ENCODE results near the gene C12orf56. TPM values are rescaled to one million over a fixed set of nuclear protein-coding genes. Genes with fewer than 3 reads are reported as not detected.

C12orf56 gene
- total and polyA plus RNA-seq, 9 of the 15 experiments (the other 6 are each of a cell fraction or from before 2014, with no cell fraction given), result 0.40 to 4.8 (median 1.2) TPM

DNA sequence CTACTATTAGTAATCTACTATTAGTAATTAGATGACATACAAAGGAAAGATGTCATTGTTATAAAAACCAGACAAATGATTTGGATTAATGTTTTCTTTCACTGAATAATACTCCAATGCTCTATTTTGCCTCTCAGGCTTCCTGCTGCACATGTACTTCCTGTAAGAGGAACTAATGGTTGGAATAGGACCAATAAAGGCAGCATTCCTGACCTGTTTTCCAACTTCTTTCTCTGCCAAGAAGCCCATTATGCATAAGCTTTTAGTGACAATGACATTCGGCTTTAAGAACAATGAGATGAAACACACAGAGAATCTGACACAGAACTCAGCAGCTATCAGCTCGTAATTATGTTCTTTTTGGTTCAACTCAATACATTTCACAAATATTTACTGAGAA is 5.2 kb upstream of the C12orf56 start:
- Histone ChIP-seq H3K27ac (ENCODE audit: extremely low read depth, low read depth, low read length) (no peak overlapping the region), H3K36me3 (ENCODE audit: control insufficient read depth, insufficient read depth, low read length) (no peaks in the 10 kb centered on the region), H3K27me3 (ENCODE audit: control insufficient read depth in 2 of 2, insufficient read depth in 2 of 2, low read length in 2 of 2) (peaks cover 0 to under 1% of the 10 kb centered on the region in 2 experiments; a peak in 1 of 5 replicates), H3K9ac (ENCODE audit: insufficient read depth in 1 of 2, low read depth in 2 of 2, low read length in 2 of 2) (no peak overlapping the region), H3K9me1 (ENCODE audit: control insufficient read depth, insufficient read depth, low read length) (no peaks in the 10 kb centered on the region), H3K79me2 (ENCODE audit: control insufficient read depth, insufficient read depth, low read length) (no peaks in the 10 kb centered on the region), H3K4me1 (replicated peaks in 1 of 2; ENCODE audit: control insufficient read depth in 2 of 2, insufficient read depth in 2 of 2, low read length in 2 of 2) (peaks cover 0 to 4% of the 10 kb centered on the region in 2 experiments; a peak in 3 of 5 replicates), H4K20me1 (replicated peaks; ENCODE audit: control insufficient read depth, insufficient read depth, low read length) (no peaks in the 10 kb centered on the region), H3K4me3 (no peak overlapping the region), H3K4me2 (ENCODE audit: insufficient read depth, low read length) (no peak overlapping the region), H3K9me3 (replicated peaks; ENCODE audit: control insufficient read depth, insufficient read depth, low read depth, low read length) (no peaks in the 10 kb centered on the region), H2AFZ (ENCODE audit: low read depth, low read length) (no peak overlapping the region)
- POLR2A ChIA-PET, result interaction anchor here (0.6 to 1.1 kb wide), 3 partner anchors 8 to 12 kb away, joined by 3 to 5 read pairs (median 3); no protein-coding TSS in a partner anchor
- in situ Hi-C loops (cut with MboI) (loop anchor here (25.0 kb wide), 1 partner anchor 558 kb away; the partner anchor contains the start of gene SRGAP1), intact Hi-C loops (cut with micrococcal nuclease) (no loop called here)
- FAIRE-seq, result no peak
- TF ChIP-seq, protein P1, sequence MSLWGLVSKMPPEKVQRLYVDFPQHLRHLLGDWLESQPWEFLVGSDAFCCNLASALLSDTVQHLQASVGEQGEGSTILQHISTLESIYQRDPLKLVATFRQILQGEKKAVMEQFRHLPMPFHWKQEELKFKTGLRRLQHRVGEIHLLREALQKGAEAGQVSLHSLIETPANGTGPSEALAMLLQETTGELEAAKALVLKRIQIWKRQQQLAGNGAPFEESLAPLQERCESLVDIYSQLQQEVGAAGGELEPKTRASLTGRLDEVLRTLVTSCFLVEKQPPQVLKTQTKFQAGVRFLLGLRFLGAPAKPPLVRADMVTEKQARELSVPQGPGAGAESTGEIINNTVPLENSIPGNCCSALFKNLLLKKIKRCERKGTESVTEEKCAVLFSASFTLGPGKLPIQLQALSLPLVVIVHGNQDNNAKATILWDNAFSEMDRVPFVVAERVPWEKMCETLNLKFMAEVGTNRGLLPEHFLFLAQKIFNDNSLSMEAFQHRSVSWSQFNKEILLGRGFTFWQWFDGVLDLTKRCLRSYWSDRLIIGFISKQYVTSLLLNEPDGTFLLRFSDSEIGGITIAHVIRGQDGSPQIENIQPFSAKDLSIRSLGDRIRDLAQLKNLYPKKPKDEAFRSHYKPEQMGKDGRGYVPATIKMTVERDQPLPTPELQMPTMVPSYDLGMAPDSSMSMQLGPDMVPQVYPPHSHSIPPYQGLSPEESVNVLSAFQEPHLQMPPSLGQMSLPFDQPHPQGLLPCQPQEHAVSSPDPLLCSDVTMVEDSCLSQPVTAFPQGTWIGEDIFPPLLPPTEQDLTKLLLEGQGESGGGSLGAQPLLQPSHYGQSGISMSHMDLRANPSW (CRISPR knock-in tag; IDR thresholded peaks at IDR 0.05), result no peak
- TF ChIP-seq KLF13 (tag; IDR thresholded peaks at IDR 0.05; ENCODE audit: borderline replicate concordance, low read depth), result no peak
- TF ChIP-seq ZNF830 (CRISPR knock-in tag; IDR thresholded peaks at IDR 0.05), result no peak
- no peak for TF ChIP-seq NONO (IDR thresholded peaks at IDR 0.05; ENCODE audit: low read depth in 2 of 2, low read length in 1 of 2)
- no peak for TF ChIP-seq RCOR1 (IDR thresholded peaks at IDR 0.05; ENCODE audit: borderline replicate concordance in 1 of 2, low read depth in 2 of 2, low read length in 2 of 2)
- TF ChIP-seq, protein P2, sequence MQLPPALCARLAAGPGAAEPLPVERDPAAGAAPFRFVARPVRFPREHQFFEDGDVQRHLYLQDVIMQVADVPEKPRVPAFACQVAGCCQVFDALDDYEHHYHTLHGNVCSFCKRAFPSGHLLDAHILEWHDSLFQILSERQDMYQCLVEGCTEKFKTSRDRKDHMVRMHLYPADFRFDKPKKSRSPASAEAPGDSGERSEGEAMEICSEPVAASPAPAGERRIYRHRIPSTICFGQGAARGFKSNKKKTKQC (CRISPR knock-in tag; IDR thresholded peaks at IDR 0.05), result no peak
- TF ChIP-seq PURB (CRISPR knock-in tag; IDR thresholded peaks at IDR 0.05; ENCODE audit: low read depth), result no peak
- no peak for TF ChIP-seq RAD51 (IDR thresholded peaks at IDR 0.05; ENCODE audit: borderline replicate concordance, low read depth)
- TF ChIP-seq, protein P3, sequence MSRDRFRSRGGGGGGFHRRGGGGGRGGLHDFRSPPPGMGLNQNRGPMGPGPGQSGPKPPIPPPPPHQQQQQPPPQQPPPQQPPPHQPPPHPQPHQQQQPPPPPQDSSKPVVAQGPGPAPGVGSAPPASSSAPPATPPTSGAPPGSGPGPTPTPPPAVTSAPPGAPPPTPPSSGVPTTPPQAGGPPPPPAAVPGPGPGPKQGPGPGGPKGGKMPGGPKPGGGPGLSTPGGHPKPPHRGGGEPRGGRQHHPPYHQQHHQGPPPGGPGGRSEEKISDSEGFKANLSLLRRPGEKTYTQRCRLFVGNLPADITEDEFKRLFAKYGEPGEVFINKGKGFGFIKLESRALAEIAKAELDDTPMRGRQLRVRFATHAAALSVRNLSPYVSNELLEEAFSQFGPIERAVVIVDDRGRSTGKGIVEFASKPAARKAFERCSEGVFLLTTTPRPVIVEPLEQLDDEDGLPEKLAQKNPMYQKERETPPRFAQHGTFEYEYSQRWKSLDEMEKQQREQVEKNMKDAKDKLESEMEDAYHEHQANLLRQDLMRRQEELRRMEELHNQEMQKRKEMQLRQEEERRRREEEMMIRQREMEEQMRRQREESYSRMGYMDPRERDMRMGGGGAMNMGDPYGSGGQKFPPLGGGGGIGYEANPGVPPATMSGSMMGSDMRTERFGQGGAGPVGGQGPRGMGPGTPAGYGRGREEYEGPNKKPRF (IDR thresholded peaks at IDR 0.05; ENCODE audit: low read depth, low read length), result no peak
- TF ChIP-seq BRD4 (IDR thresholded peaks at IDR 0.05), result no peak
- TF ChIP-seq TFAM (CRISPR knock-in tag; conservative IDR thresholded peaks at IDR 0.05), result no peak
- TF ChIP-seq BHLHE40 (IDR thresholded peaks at IDR 0.05; ENCODE audit: low read length), result no peak
- BruUV-seq (replicated peaks), result no TSS peak
- ATAC-seq, result no peak
- 29% methylated on average over 2 of the region's 2 CpGs for WGBS (ENCODE audit: insufficient coverage, low coverage, missing lambda C conversion rate)
- CTCF ChIA-PET (ENCODE audit: low intra/inter-chr PET ratio), result no interaction called here
- DNase-seq (ENCODE audit: extremely low read depth in 1 of 4, low spot score in 3 of 4), result no peak

All from K562 (cell line).